NCI-H524 (cell line): ENCODE data around the gene AWAT1.
"Not testable (repeated sequence)": the region's sequence is repeated elsewhere in the genome, so short reads cannot be mapped to it uniquely, and the experiment has no call there.

Source experiments
- DNase-seq, 2 experiments: peaks; one replicate each; lab custom pipeline; 2025; lab: John Stamatoyannopoulos, UW

AWAT1 gene

DNA sequence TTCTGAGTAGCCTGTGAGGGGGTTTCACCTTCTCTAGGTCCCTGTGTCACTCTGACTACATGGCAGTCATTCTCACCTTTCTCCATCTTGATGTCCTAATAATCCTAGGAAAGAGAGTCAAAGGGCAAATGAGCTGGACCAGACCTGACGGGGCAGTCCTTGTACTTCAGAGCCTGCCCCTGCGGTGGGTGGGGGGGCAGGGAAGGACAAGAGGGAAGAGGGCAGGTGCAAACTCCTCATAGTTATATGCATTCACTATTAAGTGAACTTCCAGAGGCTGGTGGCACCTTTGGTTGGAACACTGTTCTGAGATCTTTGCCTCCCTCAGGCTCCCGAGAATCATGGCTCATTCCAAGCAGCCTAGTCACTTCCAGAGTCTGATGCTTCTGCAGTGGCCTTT is at the start of gene AWAT1:
TSS of gene AWAT1 (plus strand) at position 301 of the 400 bp plus-strand sequence. CDS start at position 342, 41 bp downstream.
- no peak for DNase-seq

DNA sequence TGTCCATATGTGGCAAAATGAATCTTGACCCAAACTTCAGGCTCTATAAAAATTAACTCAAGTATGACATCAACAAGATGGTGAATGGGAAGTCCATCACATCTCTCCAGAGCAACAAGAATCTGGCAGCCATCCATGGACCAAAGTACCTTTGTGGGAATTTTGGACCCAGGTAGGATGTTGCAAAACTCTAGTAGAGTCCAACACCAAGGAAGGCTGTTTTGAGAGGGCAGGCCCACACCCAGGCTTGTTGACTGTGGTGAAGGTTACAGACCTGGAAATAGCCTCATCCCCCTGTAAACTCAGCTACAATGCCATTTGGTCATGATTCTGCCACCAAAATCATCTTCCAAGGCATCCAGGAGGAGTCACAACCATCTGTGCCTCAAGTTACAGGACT is 44.2 kb upstream of the AWAT1 start:
- DNase-seq, result no peak

DNA sequence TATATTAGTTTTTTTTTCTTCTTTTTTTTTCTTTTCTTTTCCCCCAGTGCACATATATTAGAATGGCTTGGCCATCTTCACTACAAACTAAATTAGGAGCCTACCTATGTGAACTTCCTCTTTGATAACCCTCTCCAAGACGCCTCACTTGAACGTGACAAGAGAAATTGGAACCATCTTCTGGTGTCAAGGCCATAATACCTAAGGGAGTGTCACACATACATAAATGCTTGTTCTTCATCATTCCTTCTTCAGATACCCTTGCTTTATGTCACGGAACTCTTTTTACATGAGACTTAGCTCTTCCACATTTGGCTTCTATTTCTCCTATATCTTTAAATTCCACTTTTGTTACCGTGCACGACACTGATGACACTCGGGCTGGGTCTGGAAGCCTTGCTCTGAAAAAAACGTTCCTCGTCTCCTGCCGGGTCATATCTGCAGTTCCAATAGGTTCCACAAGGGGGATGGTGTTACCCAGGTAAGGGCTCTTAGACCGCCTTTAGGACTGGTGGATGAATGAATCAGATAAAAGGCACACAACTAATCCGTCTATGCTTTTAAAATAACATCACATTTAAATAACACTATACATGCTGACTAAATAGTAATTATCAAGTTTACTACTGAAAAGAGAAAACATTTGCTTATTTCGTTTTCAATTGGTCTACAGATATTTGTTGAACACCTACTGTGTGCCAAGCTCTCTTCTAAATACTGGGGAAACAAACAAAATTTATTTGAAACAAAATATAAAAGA is 37.3 kb upstream of the AWAT1 start:
- peak; percentile 34 to 74 for DNase-seq

DNA sequence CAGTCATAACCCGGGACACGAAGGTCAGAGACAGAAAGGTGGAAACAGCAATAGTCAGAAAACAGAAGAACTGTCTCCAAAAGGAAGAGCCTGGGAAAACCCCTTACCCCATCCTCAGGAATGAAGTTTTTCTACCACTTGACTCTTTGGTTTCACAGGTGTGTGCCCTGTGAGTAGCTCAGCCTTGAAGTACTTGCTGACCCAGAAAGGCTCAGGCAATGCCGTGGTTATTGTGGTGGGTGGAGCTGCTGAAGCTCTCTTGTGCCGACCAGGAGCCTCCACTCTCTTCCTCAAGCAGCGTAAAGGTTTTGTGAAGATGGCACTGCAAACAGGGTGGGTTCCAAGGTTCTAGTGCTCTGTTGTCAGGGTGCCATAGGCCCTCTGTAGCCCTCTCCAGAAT is 32.7 kb upstream of the AWAT1 start:
- DNase-seq, result no peak

DNA sequence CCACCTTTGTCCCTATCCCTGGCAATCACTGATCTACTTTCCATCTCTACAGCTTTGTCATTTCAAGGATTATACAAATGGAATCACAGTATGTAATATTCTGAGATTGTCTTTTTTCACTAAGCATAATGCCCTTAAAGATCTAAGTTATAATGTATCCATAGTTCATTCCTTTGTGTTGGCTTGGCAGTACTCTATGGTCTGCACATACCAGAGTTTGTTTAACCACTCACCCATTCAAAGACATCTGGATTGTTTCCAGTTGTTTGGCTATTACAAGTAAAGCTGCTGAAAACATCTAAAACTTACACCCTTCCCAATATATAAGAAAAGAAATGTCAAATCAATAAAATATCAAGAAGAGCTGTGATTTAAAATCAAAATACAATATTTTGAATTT is 26.0 kb upstream of the AWAT1 start:
- DNase-seq, result no peak

DNA sequence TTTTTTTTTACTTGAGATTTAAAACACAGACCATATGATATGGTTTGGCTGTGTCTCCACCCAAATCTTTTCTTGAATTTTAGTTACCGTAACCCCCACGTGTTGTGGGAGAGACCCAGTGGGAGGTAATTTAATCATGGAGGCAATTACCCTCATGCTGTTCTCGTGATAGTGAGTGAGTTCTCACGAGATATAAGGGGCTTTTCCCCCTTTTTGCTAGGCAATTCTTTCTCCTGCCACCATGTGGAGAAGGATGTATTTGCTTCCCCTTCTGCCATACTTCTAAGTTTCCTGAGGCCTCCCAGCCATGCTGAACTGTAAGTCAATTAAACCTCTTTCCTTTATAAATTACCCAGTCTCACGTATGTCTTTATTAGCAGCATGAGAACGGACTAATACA is 24.9 kb upstream of the AWAT1 start:
- DNase-seq, result peak in 1 of 2 experiments; percentile 18

DNA sequence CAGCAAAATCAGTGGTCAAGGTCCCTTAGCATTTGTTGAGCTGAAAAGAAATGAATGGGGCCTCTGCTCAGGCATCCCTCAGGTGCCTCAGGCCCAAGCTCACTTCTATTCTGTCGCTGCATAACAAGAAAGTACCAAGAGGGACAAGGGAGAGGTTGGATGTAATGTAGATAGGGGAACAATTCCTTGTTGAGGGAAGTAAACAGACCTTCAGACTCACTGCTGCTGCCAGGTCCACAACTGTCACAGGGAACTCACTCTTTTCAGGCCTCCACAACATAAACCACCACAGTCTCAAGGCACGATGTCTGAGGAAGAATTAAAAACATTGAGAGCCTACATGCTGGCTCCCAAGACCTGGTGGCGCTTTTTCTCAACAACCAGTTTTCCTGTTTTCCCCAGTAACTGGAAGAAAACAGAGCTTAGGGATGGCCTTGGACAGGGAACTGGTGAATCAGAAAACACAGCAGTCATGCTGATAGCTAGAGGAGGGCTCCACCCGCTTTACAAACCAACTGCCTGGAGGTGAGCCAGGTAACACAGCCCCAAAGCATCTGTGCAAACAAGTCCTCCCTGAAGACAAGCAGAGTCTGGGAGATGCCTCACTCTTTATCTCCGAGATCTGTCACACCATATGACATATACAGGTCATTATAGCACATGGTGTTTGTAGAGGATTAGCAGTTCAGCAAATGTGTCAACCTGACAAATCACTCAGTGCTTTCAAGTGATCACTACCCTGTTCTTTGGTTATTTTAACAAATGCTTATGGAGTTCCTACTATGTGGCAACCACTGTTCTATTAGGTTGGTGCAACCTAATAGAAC is 14.3 kb upstream of the AWAT1 start:
- peak; percentile 25 to 47 for DNase-seq

DNA sequence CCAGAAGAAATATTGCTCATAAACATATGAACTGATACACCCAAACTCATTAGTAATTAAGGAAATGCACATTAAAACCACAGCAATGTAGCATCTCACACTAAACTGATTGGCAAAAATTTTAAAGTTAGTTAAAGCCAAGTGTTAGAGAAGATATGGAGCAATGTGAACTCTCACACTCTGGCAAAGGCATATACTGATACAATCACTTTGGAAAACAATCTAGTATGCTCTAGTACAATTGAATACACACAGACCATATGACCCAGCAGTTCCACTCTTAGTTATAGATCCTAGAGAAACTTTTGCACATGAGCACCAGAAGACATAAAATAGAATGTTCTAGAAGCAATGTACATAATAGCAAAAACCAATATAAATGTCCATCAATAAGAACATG is 8.4 kb upstream of the AWAT1 start:
- no peak for DNase-seq

DNA sequence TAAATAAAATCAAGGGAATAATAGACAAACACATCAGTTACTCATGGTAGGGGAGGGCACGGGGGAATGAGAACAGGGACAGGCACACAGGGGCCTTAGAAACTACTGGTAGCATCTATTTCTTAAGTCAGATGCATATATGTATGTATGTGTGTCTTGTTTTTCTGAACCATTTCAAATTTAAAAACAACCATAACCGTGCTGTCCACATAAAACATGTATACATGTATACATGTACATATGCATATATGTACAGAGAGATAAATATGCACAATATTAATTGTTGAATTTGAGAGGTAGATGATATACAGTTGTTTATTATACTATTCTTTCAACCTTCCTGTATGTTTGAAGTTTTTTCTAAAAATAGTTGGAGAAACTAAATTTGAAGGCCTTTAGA is 7.8 kb upstream of the AWAT1 start:
- no peak for DNase-seq

DNA sequence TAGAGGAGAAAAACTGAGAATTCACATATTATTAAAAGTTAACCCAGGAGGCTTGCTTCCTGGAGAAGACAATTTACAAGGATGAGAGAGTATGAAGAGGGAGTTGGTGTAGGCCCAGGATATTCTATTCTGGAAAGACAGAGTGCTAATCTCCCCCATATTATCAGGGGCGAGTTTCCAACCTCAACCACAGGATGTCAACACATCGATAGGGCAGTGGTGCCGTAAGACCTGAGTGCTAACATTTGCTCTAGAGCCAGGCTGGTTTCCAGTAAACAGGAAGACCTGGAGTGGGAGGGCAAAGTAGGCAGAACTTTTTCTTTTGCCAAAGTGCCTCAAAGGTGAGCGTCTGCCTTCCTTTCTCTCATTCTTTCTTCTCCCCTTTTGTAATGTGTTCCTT is 2.8 kb upstream of the AWAT1 start:
- DNase-seq, result no peak

DNA sequence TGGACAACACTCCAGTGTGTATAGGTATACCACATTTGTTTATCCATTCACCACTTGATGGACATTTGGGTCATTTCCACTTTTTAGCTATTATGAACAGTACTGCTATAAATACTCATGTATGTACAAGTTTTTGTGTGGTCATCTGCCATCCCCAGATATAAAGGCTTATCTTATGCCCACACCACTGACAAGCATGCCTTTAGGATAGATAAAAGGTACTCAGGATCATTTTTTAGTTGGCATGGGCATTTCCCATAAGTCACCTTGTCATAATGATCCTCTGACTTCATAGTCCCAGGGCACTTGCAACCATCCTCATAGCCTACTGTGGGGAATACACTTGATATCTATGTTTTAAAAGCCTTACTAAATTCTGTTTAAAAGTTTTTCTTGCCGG is 6.3 kb downstream of the AWAT1 start:
- DNase-seq, result no peak

DNA sequence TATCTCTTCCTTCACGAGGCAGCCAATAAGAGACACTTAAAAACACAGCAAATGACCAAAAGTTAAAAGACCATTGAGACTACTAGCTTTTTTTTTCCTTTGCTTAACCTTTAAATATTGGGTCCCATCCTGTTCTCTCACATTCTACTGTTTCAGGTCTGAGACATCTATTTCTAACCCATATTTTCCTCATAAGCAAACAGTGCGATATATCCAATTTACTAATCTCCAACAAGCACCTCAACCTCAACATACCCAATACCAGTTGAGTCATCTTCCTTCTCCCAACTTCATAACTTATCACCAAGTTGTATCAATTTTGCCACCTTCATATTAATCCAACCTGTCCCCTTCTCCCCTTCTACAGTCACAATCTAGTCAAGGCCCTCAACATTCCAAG is 7.0 kb downstream of the AWAT1 start:
- DNase-seq, result no peak

DNA sequence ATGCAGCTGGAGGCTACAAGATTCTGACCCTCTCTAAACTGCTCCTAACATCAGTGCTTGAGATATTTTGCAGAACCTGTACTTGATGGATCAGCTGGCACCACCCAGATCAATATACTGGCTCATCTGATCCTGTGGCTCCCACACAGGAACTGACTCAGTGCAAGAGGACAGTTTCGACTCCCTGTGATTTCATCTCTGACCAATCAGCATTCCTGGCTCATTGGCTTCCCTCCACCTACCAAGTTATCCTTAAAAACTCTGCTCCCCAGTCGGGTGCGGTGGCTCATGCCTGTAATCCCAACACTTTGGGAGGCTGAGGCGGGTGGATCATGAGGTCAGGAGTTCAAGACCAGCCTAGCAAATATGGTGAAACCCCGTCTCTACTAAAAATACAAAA is 9.1 kb downstream of the AWAT1 start:
- DNase-seq, result not testable (repeated sequence)

DNA sequence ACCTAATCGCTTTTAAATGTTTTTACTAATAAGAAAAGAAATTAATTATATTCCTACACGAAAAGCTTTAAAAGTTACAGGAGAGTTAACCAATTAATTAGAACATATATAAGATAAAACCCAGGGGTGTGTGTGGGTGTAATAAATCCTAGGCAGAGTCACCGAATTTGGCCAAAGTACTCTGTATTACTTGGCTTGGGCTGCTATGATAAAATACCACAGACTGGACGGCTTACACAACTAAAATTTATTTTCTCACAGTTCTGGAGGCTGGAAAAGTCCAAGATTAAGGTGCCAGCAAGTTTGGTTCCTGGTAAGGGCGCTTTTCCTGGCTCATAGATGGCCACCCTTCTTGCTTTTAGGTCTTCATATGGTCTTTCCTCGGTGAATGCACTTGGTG is 10.4 kb downstream of the AWAT1 start:
- DNase-seq, result no peak

DNA sequence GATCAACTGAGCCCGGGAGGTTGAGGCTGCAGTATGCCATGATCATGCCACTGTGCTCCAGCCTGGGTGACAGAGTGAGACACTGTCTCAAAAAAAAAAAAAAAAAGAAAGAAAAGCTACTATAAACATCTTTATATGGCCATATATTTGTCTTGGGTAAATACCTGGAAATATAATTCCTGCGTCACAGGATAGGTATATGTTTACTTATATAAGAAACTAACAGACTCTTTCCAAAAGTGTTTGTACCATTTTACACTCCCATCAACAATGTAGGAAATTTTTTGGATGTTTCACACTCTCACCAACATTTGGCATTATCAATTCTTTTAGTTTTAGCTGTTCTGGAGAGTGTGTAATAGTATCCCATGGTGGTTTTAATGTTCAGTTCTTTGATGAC is 12.8 kb downstream of the AWAT1 start:
- no peak for DNase-seq

DNA sequence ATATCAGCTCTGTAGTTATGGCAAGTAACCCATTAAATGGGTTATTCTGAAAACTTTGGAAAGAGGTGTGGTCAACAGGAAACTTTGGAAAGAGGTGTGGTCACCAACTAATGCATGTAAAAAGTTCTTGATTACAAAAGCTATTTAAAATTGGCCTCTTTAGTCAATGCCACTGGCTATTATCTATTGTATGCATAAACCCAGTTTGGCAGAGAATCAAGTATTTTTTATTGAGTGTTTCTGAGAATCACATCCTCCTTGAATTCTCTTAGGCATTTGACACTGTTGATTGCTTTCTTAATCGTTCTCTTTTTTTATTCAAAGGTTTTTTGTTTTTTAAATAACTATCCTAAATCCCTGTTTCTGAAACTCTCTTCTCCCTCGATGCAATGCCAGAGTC is 18.0 kb downstream of the AWAT1 start:
- DNase-seq, result no peak

DNA sequence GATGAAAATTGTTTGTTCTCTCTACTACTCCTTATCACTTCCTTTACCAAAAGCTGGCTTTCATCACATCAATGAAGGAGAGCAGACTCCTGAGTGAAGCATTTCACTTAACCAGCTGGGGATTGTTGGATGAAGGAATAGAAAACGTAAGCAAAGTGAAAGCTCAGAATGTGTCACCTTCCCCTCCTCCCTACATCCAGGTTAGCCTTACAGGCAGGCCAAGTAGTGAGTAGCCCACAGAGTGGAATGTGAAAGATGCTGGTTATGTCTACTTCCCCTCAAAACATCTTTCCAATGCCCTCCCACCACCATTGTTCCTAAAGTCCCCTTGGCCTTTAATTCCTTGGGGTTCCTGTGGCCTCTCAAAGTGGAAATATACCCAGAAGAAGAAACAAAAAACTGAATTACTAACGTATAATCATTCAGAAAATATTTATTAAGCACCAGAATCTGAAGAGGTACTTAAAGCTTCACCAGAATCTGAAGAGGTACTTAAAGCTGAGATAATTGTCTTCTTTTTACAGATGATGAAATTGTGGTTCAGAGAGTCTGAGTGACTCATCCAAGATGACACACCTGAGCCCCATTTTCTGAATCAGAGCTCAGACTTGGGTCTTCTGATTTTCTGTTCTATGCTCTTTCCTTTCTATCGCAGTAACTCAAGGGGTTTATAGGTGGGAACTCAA is 19.1 kb downstream of the AWAT1 start:
- peak in 1 of 2 experiments; percentile 39 for DNase-seq

DNA sequence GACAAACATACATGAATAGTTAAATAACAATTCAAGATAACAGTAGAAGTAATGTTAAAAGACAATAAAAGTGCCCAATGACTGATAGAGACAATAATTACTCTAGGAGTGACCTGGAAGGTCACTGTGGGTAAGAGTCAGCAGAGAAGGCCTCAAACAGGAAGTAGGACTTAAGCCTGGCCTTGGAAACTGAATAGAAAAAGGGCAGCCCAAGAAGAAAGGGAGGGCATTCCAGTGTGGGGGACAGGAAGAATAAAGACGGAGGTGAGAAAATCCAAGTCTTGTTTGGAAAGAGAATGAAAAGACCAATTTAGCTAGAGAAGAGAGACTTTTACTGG is 19.6 kb downstream of the AWAT1 start:
- no peak for DNase-seq

DNA sequence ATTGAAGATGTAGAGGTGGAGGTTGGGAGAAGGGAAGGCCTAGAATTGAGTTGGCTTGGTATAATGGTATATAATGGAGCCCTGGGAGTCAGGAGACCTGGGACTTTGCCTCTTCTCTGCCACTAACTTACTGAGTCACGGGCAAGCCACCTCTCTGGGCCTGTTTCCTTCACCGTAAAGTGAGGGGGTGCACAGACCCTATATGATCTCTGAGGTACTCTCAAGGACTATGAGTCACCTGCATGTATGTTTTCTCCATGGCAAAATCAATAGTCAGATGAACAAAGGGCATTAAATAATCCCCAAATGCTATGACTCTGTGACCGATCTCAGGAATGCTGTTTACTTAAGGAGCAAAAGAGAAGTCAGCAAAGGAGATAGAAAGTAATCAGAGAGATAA is 20.5 kb downstream of the AWAT1 start:
- DNase-seq, result no peak

DNA sequence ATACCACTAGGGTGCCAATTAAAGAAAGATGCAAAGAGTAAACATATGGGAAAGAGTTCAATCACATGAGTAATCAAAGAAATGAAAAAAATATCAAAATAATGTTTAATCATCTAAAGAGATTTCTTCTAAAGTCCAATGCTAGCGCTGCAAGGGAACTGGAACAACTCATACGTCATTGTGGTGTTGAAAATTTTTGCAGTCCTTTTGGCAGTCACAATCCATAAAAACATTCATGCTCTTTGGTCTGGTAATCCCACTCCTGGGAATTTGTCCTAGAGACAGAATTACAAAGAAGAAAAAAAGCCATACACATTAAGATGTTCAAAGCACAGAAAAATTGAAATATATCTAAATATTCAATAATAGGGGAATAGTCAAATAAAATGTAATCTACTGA is 21.0 kb downstream of the AWAT1 start:
- DNase-seq, result no peak

DNA sequence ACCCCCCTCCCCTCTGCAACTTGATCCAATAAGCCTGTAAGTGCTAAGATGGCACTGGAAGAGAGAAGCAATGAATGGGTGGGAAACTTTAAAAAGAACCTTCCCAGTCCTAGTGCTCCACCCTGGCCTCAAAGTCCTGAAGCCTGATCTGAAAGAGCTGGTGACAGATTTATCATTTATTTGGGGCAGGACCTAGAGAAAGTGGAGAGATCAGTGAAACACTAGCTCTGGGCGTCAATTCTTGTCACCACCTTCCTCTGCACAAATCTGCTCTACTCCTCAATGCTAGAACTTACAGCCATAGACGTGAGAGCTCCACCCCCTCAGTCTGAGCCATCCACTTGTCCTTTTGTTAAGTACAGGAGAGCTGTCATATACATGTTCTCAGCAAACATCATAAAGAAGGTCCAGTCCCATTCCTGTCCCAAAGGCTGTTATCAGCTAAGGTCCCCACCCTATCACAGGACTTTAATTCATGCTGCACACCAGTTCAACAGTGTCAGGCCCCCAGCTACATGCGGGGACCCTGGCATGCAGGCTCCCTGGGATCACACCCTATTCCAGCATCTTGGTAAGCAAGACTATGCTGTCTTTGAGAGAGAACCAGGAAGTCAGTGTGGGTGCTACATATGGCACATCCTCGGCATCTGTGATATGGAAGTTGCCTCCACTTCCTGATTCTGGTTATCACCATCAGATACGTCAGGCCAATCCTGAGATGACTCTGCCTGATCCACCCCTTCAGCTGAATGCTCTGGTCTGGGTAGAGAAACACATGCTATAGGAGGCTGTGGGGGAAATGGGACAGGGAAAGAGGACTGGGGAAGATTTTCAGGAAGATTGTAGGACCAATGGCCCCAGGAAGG is 23.2 kb downstream of the AWAT1 start:
- DNase-seq, result no peak

DNA sequence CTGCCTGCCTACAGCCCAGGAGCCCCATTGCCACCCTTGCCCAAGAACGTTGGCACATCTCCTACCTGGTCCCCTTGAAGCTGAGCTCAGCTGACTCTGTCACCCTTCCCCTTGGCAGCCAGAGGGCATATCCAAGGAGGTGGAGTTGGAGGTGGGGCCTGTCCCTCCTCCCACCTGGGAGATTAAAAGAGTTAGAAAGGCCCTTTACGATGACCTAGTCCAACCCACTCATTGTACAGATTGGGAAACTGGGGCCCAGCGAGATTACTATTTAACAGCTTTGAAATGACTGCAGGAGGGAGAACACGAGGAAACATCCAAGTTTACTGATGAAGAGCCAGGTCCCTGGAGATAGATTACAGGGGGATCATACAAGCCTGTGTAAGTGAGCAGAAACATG is 25.6 kb downstream of the AWAT1 start, which contains the start of gene P2RY4:
TSS of gene P2RY4 (minus strand) at position 101 of the 400 bp plus-strand sequence. CDS start 580 bp downstream, outside the sequence.
- DNase-seq, result no peak
